Liver (tissue), 3 donors: ENCODE data around the gene C9orf72.

Experiments used
- EGR1 ChIP-seq, 2 donors: IDR thresholded peaks; 2 replicates each; pipeline ENCODE4 v1.6.1; 2016 to 2018; ENCODE audit warnings: antibody characterized with exemption in 2 of 2, low read depth in 2 of 2
- FOXA1 ChIP-seq: IDR thresholded peaks from 2 replicates; pipeline ENCODE4 v1.6.1; 2016; ENCODE audit warnings: antibody characterized with exemption
- JUND ChIP-seq, 2 donors: IDR thresholded peaks; 2 replicates each; pipeline ENCODE4 v1.6.1; 2016; ENCODE audit warnings: antibody characterized with exemption in 2 of 2
- RAD21 ChIP-seq, 2 donors: IDR thresholded peaks; 2 replicates each; pipeline ENCODE4 v1.6.1; 2016; ENCODE audit warnings: antibody characterized with exemption in 2 of 2, mild to moderate bottlenecking in 2 of 2
- RXRA ChIP-seq, 2 donors: IDR thresholded peaks; 2 replicates each; pipeline ENCODE4 v1.6.1; 2017 to 2018; ENCODE audit warnings: antibody characterized with exemption in 2 of 2, mild to moderate bottlenecking in 1 of 2
- TAF1 ChIP-seq: conservative IDR thresholded peaks from 2 replicates; pipeline ENCODE4 v1.6.1; 2016; ENCODE audit warnings: antibody characterized with exemption, mild to moderate bottlenecking
- YY1 ChIP-seq: IDR thresholded peaks from 2 replicates; pipeline ENCODE4 v1.6.1; 2016; ENCODE audit warnings: antibody characterized with exemption, mild to moderate bottlenecking
- TF ChIP-seq, protein P1 (sequence below): fragments of 150-350 bp; IDR thresholded peaks from 2 replicates; pipeline ENCODE4 v1.5.1; 2017; ENCODE audit warnings: improper control_type of control experiment, low read depth, low read length; ENCODE audit not compliant: missing input control
- TF ChIP-seq, protein P2 (sequence below): IDR thresholded peaks from 2 replicates; pipeline ENCODE4 v1.6.1; 2016; ENCODE audit warnings: antibody characterized with exemption, mild to moderate bottlenecking
- TF ChIP-seq, protein P3 (sequence below): IDR thresholded peaks from 2 replicates; pipeline ENCODE4 v1.6.1; 2016; ENCODE audit warnings: antibody characterized with exemption
- TF ChIP-seq, protein P4 (sequence below): IDR thresholded peaks from 2 replicates; pipeline ENCODE4 v1.6.1; 2016; ENCODE audit warnings: antibody characterized with exemption
- donor health status: healthy.
- donor health status: healthy.

DNA sequence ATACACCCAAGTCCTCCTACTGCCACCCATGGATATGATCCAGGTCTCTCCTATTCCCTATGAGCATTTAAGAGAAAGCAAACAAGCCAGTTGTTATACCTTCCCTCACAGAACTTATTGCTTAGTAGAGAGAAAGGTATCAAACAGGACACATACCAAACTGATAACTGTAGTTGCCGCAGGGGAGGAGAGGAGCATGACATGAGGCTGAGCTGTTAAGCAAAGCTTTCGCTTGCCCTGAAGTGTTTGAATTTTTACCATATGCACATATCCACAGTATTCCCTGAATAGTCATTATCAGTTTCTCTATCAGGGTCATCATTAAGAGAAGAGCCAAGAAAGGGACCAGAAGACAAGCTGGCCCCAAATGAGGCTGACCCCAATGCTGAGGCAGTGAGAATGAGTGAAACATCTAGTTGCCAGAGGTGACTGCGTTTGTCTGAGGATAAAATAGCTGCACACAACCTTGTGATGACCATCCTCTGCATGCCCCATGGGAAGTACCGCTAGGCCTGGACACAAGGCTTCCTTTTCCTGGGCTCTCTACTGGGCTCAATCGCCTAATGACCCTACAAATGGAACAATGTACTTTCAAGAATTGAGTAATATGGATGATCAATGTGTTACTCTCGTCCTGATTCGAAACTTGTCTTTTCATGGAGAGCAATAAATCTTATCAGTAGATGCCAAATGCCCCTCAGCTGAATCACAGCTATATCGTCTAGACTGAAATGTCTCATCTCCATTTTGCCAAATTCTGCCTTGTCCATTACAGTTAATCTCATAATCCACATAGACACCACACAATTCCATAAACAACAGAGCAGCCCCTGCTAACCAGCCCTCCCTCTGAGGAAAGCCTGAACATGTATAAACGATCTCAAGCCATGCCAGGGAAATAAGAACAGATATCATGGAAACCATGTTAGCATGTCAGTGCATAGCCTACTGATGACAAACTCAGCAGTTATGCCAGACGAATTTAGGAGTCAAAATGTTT is 53.5 kb downstream of the C9orf72 start:
- TF ChIP-seq JUND (IDR thresholded peaks at IDR 0.05) (no peak), RAD21 (IDR thresholded peaks at IDR 0.05) (no peak), YY1 (no peak), EGR1 (IDR thresholded peaks at IDR 0.05; ENCODE audit: low read depth in 2 of 2) (no peak), TAF1 (no peak), RXRA (IDR thresholded peaks at IDR 0.05) (no peak), FOXA1 (no peak)
- TF ChIP-seq, protein P1, sequence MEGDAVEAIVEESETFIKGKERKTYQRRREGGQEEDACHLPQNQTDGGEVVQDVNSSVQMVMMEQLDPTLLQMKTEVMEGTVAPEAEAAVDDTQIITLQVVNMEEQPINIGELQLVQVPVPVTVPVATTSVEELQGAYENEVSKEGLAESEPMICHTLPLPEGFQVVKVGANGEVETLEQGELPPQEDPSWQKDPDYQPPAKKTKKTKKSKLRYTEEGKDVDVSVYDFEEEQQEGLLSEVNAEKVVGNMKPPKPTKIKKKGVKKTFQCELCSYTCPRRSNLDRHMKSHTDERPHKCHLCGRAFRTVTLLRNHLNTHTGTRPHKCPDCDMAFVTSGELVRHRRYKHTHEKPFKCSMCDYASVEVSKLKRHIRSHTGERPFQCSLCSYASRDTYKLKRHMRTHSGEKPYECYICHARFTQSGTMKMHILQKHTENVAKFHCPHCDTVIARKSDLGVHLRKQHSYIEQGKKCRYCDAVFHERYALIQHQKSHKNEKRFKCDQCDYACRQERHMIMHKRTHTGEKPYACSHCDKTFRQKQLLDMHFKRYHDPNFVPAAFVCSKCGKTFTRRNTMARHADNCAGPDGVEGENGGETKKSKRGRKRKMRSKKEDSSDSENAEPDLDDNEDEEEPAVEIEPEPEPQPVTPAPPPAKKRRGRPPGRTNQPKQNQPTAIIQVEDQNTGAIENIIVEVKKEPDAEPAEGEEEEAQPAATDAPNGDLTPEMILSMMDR: no peak
- TF ChIP-seq, protein P2, sequence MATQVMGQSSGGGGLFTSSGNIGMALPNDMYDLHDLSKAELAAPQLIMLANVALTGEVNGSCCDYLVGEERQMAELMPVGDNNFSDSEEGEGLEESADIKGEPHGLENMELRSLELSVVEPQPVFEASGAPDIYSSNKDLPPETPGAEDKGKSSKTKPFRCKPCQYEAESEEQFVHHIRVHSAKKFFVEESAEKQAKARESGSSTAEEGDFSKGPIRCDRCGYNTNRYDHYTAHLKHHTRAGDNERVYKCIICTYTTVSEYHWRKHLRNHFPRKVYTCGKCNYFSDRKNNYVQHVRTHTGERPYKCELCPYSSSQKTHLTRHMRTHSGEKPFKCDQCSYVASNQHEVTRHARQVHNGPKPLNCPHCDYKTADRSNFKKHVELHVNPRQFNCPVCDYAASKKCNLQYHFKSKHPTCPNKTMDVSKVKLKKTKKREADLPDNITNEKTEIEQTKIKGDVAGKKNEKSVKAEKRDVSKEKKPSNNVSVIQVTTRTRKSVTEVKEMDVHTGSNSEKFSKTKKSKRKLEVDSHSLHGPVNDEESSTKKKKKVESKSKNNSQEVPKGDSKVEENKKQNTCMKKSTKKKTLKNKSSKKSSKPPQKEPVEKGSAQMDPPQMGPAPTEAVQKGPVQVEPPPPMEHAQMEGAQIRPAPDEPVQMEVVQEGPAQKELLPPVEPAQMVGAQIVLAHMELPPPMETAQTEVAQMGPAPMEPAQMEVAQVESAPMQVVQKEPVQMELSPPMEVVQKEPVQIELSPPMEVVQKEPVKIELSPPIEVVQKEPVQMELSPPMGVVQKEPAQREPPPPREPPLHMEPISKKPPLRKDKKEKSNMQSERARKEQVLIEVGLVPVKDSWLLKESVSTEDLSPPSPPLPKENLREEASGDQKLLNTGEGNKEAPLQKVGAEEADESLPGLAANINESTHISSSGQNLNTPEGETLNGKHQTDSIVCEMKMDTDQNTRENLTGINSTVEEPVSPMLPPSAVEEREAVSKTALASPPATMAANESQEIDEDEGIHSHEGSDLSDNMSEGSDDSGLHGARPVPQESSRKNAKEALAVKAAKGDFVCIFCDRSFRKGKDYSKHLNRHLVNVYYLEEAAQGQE: no peak
- TF ChIP-seq, protein P3, sequence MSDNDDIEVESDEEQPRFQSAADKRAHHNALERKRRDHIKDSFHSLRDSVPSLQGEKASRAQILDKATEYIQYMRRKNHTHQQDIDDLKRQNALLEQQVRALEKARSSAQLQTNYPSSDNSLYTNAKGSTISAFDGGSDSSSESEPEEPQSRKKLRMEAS: no peak
- TF ChIP-seq, protein P4, sequence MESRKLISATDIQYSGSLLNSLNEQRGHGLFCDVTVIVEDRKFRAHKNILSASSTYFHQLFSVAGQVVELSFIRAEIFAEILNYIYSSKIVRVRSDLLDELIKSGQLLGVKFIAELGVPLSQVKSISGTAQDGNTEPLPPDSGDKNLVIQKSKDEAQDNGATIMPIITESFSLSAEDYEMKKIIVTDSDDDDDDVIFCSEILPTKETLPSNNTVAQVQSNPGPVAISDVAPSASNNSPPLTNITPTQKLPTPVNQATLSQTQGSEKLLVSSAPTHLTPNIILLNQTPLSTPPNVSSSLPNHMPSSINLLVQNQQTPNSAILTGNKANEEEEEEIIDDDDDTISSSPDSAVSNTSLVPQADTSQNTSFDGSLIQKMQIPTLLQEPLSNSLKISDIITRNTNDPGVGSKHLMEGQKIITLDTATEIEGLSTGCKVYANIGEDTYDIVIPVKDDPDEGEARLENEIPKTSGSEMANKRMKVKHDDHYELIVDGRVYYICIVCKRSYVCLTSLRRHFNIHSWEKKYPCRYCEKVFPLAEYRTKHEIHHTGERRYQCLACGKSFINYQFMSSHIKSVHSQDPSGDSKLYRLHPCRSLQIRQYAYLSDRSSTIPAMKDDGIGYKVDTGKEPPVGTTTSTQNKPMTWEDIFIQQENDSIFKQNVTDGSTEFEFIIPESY: no peak
